ENCODE measurements around the gene UFSP1. TPM values are rescaled to one million over a fixed set of nuclear protein-coding genes. Genes with fewer than 3 reads are reported as not detected.

UFSP1 gene
- total and polyA plus RNA-seq, 3 donors from 2014 or later: 1.3 to 4.2 (median 3.0) TPM

GRCh38 chr7:100839361-100839760 lies 50.2 kb downstream of the UFSP1 start:
- H3K27me3 ChIP-seq: no peaks in the 10 kb centered on the region
- H3K4me3 ChIP-seq: no peak overlapping the region
- WGBS, 2 donors: 94 to 96% methylated on average over 11 to 18 of the region's 18 CpGs
- intact Hi-C loops (cut with DNase I; ENCODE audit: low total_unique reads): no loop called here
- H3K4me1 ChIP-seq: peaks cover 14% of the 10 kb centered on the region
- TF ChIP-seq POLR2A (IDR thresholded peaks at IDR 0.05) (no peak), CTCF (IDR thresholded peaks at IDR 0.05) (no peak)
- no peaks in the 10 kb centered on the region for H3K36me3 ChIP-seq (ENCODE audit: low read depth, missing control alignments)
- no peak for DNase-seq
- H3K27ac ChIP-seq: no peak overlapping the region
- no peaks in the 10 kb centered on the region for H3K9me3 ChIP-seq

Small RNA genes within 50 kb of the gene (microRNA-seq; reads per million reads assigned to microRNA genes)
- gene MIR6875 (ENCODE audit: borderline number of aligned reads in 2 of 2, borderline replicate concordance in 1 of 2): 0.69 to 0.70 reads per million in 2 donors

Small RNA genes within 50 kb of the gene (small RNA-seq; reads per million reads assigned to genes)
- gene RN7SL549P: 0 reads per million in 2 donors
- gene RPS29P15: 0 reads per million in 2 donors

Other genes starting within 250 kb of the UFSP1 start
- gene TFR2, start 248.2 kb downstream of the UFSP1 start, total RNA-seq: 1 to 10 TPM in 1 of 2 donors, under 1 TPM in 1; 0.87 to 1.5 TPM
- 1.1 TPM for gene TFR2, start 248.2 kb downstream of the UFSP1 start, polyA plus RNA-seq (ENCODE audit: insufficient read depth, low read depth, low replicate concordance)
- 1 to 10 TPM in 1 of 2 donors, under 1 TPM in 1; 0.79 to 1.2 TPM for gene ACTL6B, start 233.3 kb downstream of the UFSP1 start, total RNA-seq
- gene ACTL6B, start 233.3 kb downstream of the UFSP1 start, polyA plus RNA-seq (ENCODE audit: insufficient read depth, low read depth, low replicate concordance): 2.1 TPM
- 100 to 1,000 TPM; 195 to 325 TPM for gene GNB2, start 216.0 kb downstream of the UFSP1 start, total RNA-seq
- gene GNB2, start 216.0 kb downstream of the UFSP1 start, polyA plus RNA-seq (ENCODE audit: insufficient read depth, low read depth, low replicate concordance): 200 TPM
- 100 to 1,000 TPM; 105 to 106 TPM for gene GIGYF1, start 195.5 kb downstream of the UFSP1 start, total RNA-seq
- gene GIGYF1, start 195.5 kb downstream of the UFSP1 start, polyA plus RNA-seq (ENCODE audit: insufficient read depth, low read depth, low replicate concordance): 40.5 TPM
- 10 to 100 TPM; 33.6 to 39.4 TPM for gene POP7, start 183.6 kb downstream of the UFSP1 start, total RNA-seq
- gene POP7, start 183.6 kb downstream of the UFSP1 start, polyA plus RNA-seq (ENCODE audit: insufficient read depth, low read depth, low replicate concordance): 21.6 TPM
- under 1 TPM; 0.63 to 0.93 TPM for gene EPO, start 169.2 kb downstream of the UFSP1 start, total RNA-seq
- 0.65 TPM for gene EPO, start 169.2 kb downstream of the UFSP1 start, polyA plus RNA-seq (ENCODE audit: insufficient read depth, low read depth, low replicate concordance)
- 1 to 10 TPM; 1.6 to 1.7 TPM for gene ZAN, start 156.1 kb downstream of the UFSP1 start, total RNA-seq
- 3.0 TPM for gene ZAN, start 156.1 kb downstream of the UFSP1 start, polyA plus RNA-seq (ENCODE audit: insufficient read depth, low read depth, low replicate concordance)
- 10 to 100 TPM; 35.9 to 49.6 TPM for gene EPHB4, start 62.2 kb downstream of the UFSP1 start, total RNA-seq
- gene EPHB4, start 62.2 kb downstream of the UFSP1 start, polyA plus RNA-seq (ENCODE audit: insufficient read depth, low read depth, low replicate concordance): 30.5 TPM
- 10 to 100 TPM; 13.8 to 18.9 TPM for gene SLC12A9, start 37.0 kb downstream of the UFSP1 start, total RNA-seq
- gene SLC12A9, start 37.0 kb downstream of the UFSP1 start, polyA plus RNA-seq (ENCODE audit: insufficient read depth, low read depth, low replicate concordance): 12.8 TPM
- 10 to 100 TPM; 46.8 to 99.6 TPM for gene TRIP6, start 22.3 kb downstream of the UFSP1 start, total RNA-seq
- gene TRIP6, start 22.3 kb downstream of the UFSP1 start, polyA plus RNA-seq (ENCODE audit: insufficient read depth, low read depth, low replicate concordance): 49.8 TPM
- gene SRRT, start 14.6 kb downstream of the UFSP1 start, total RNA-seq: 100 to 1,000 TPM; 255 to 291 TPM
- 389 TPM for gene SRRT, start 14.6 kb downstream of the UFSP1 start, polyA plus RNA-seq (ENCODE audit: insufficient read depth, low read depth, low replicate concordance)
- 10 to 100 TPM in 1 of 2 donors, 1 to 10 TPM in 1; 9.8 to 10.5 TPM for gene ACHE, start 6.2 kb upstream of the UFSP1 start, total RNA-seq
- gene ACHE, start 6.2 kb upstream of the UFSP1 start, polyA plus RNA-seq (ENCODE audit: insufficient read depth, low read depth, low replicate concordance): 5.1 TPM
- 1 to 10 TPM; 1.6 to 2.1 TPM for gene MUC3A, start 59.8 kb upstream of the UFSP1 start, total RNA-seq
- gene MUC3A, start 59.8 kb upstream of the UFSP1 start, polyA plus RNA-seq (ENCODE audit: insufficient read depth, low read depth, low replicate concordance): 1.5 TPM
- 1 to 10 TPM; 3.5 to 6.2 TPM for gene MUC12, start 79.8 kb upstream of the UFSP1 start, total RNA-seq
- gene MUC12, start 79.8 kb upstream of the UFSP1 start, polyA plus RNA-seq (ENCODE audit: insufficient read depth, low read depth, low replicate concordance): 5.3 TPM
- under 1 TPM; 0.19 to 0.24 TPM for gene MUC17, start 130.4 kb upstream of the UFSP1 start, total RNA-seq
- gene MUC17, start 130.4 kb upstream of the UFSP1 start, polyA plus RNA-seq (ENCODE audit: insufficient read depth, low read depth, low replicate concordance): 0.05 TPM
- 10 to 100 TPM; 15.3 to 20.4 TPM for gene TRIM56, start 195.8 kb upstream of the UFSP1 start, total RNA-seq
- 8.7 TPM for gene TRIM56, start 195.8 kb upstream of the UFSP1 start, polyA plus RNA-seq (ENCODE audit: insufficient read depth, low read depth, low replicate concordance)
- gene SERPINE1, start 237.4 kb upstream of the UFSP1 start, total RNA-seq: 1 to 10 TPM; 5.6 to 5.8 TPM
- gene SERPINE1, start 237.4 kb upstream of the UFSP1 start, polyA plus RNA-seq (ENCODE audit: insufficient read depth, low read depth, low replicate concordance): 7.6 TPM